ENCODE results near the gene FDXACB1. TPM values are rescaled to one million over a fixed set of nuclear protein-coding genes. Genes with fewer than 3 reads are reported as not detected.

FDXACB1 gene
- polyA plus RNA-seq, 1 experiment, result 2.1 TPM

DNA sequence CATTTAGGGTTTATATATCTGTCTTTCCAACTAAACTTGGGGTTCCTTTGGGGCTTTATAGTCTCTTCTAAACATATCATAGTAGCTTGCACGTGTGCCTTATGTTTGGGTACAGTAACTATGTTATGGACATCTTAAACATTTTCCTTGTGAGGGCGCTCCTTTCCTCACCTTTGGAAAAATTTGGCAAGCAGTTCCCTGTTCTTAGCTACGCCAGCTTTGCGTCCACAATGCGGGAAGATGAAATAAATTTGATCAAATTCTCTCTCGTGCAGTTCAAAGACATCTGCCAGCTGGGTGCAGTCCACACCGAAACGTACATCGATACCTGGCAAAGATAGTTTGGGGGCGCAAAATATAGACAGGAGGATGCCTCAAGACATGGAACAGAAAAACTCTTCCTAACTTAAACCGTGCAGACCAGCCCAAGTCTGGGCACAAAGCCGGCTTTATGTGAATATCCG is 548 bp downstream of the FDXACB1 start:
- TF ChIP-seq CTCF (IDR thresholded peaks at IDR 0.05; ENCODE audit: low read depth, low read length), result 0 out of 2 replicates have a peak, but pooled peaks have one; percentile 4
- H3K9me3 ChIP-seq (ENCODE audit: control insufficient read depth, insufficient read depth, low read length), result no peaks in the 10 kb centered on the region
- no peak for DNase-seq (ENCODE audit: low read depth, low spot score)
- no peaks in the 10 kb centered on the region for H3K27me3 ChIP-seq (ENCODE audit: control insufficient read depth, insufficient read depth, low read length)
- ChIA-PET POLR2A (interaction anchor here (0.6 to 0.8 kb wide), 2 partner anchors 48 to 171 kb away, joined by 4 read pairs; no protein-coding TSS in a partner anchor), CTCF (interaction anchor here (1.0 to 1.3 kb wide), 3 partner anchors 16 to 117 kb away, joined by 3 to 4 read pairs (median 4); no protein-coding TSS in a partner anchor)
- H3K27ac ChIP-seq (ENCODE audit: low read depth, low read length), result peak overlapping the region; percentile 91
- peak overlapping the region; percentile 92 for H3K4me3 ChIP-seq (ENCODE audit: low read depth, low read length)

DNA sequence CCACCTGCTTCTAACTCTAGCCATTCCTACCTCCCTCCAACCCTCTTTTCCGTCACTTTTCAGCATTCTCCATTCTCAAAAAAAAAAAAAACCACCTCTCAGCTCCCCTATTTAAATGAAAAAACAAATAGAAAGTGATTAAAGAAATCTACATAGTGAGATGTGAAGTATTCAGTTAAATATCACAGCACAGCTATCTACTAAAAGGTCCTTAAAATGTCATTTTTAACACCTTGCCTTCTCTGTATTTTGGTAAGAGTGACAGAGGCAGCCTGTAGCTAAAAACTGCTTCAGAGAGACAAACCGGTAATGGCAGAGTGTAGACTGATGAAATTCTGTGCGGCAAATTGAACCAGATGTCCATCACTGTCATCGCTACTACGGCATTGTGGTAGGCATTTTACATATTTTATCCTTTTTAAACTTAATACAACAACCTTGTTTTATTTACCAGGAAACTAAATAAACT is 7.2 kb downstream of the FDXACB1 start:
- Histone ChIP-seq H3K4me3 (ENCODE audit: low read depth, low read length) (peak overlapping the region; percentile 80), H3K9me3 (ENCODE audit: control insufficient read depth, insufficient read depth, low read length) (no peaks in the 10 kb centered on the region), H3K27ac (ENCODE audit: low read depth, low read length) (no peak overlapping the region), H3K27me3 (ENCODE audit: control insufficient read depth, insufficient read depth, low read length) (no peaks in the 10 kb centered on the region)
- TF ChIP-seq CTCF (IDR thresholded peaks at IDR 0.05; ENCODE audit: low read depth, low read length), result no peak
- POLR2A ChIA-PET, result interaction anchor here (0.6 to 2.6 kb wide), 5 partner anchors 37 to 168 kb away, joined by 3 to 9 read pairs (median 5); partner anchors contain the start of gene DIXDC1
- DNase-seq (ENCODE audit: low read depth, low spot score), result no peak
- CTCF ChIA-PET, result interaction anchor here (0.6 to 3.3 kb wide), 12 partner anchors 10 to 347 kb away, joined by 3 to 36 read pairs (median 4); no protein-coding TSS in a partner anchor

GRCh38 chr11:111870886-111871692 is 7.9 kb downstream of the FDXACB1 start, which contains the start of gene ALG9:
TSS of gene ALG9 (minus strand) at chr11:111871581. CDS start at chr11:111871482, 99 bp downstream.
- TF ChIP-seq CTCF (IDR thresholded peaks at IDR 0.05; ENCODE audit: low read depth, low read length), result peak; percentile 52
- POLR2A ChIA-PET, result interaction anchor here (0.6 to 2.6 kb wide), 6 partner anchors 37 to 169 kb away, joined by 3 to 9 read pairs (median 4); partner anchors contain the start of gene DIXDC1
- CTCF ChIA-PET, result interaction anchor here (0.7 to 3.3 kb wide), 13 partner anchors 10 to 409 kb away, joined by 3 to 36 read pairs (median 4); partner anchors contain the start of gene C11orf52
- no peaks in the 10 kb centered on the region for H3K9me3 ChIP-seq (ENCODE audit: control insufficient read depth, insufficient read depth, low read length)
- peak within 1 kb of the TSS; percentile 80 for H3K4me3 ChIP-seq (ENCODE audit: low read depth, low read length)
- H3K27ac ChIP-seq (ENCODE audit: low read depth, low read length), result peak within 1 kb of the TSS; percentile 42
- no peaks in the 10 kb centered on the region for H3K27me3 ChIP-seq (ENCODE audit: control insufficient read depth, insufficient read depth, low read length)
- peak; percentile 61 for DNase-seq (ENCODE audit: low read depth, low spot score)

GRCh38 chr11:111870522-111870885 is 8.5 kb downstream of the FDXACB1 start:
- ChIA-PET POLR2A (interaction anchor here (0.7 to 2.6 kb wide), 3 partner anchors 36 to 73 kb away, joined by 3 to 8 read pairs (median 3); no protein-coding TSS in a partner anchor), CTCF (interaction anchor here (0.7 to 3.3 kb wide), 11 partner anchors 12 to 410 kb away, joined by 3 to 36 read pairs (median 4); partner anchors contain the start of gene C11orf52)
- H3K27ac ChIP-seq (ENCODE audit: low read depth, low read length), result peak overlapping the region; percentile 42
- DNase-seq (ENCODE audit: low read depth, low spot score), result no peak
- H3K4me3 ChIP-seq (ENCODE audit: low read depth, low read length), result peak overlapping the region; percentile 80
- no peaks in the 10 kb centered on the region for H3K9me3 ChIP-seq (ENCODE audit: control insufficient read depth, insufficient read depth, low read length)
- H3K27me3 ChIP-seq (ENCODE audit: control insufficient read depth, insufficient read depth, low read length), result no peaks in the 10 kb centered on the region
- no peak for TF ChIP-seq CTCF (IDR thresholded peaks at IDR 0.05; ENCODE audit: low read depth, low read length)
